CD14-positive monocyte (primary cell): ENCODE data around the gene KIAA0232. TPM values are rescaled to one million over a fixed set of nuclear protein-coding genes. Genes with fewer than 3 reads are reported as not detected.

ENCODE experiments used
- DNase-seq, 3 donors: peaks; one replicate each; pipeline ENCODE4 v3.0.0-alpha.2; 2011 to 2022
- H2AFZ ChIP-seq: 2 replicates; pipeline ENCODE4 v1.6.0; 2012; ENCODE audit warnings: mild to moderate bottlenecking, low read depth, low read length, inconsistent platforms; ENCODE audit not compliant: insufficient read depth, poor library complexity, severe bottlenecking
- H3K27ac ChIP-seq, 2 donors: 1 replicate in 1 of 2; 2 replicates in 1 of 2; pipeline ENCODE4 v1.5.1; 2012 to 2013; ENCODE audit warnings: low read length in 2 of 2, control low read depth in 1 of 2, inconsistent platforms in 1 of 2, low read depth in 1 of 2, mild to moderate bottlenecking in 1 of 2
- H3K27me3 ChIP-seq, 2 donors: one replicate each; pipeline versions ENCODE4 v1.6.0 to v1.6.1; 2011 to 2013; ENCODE audit warnings: low read length in 2 of 2; ENCODE audit not compliant: control insufficient read depth in 2 of 2, insufficient read depth in 2 of 2
- H3K36me3 ChIP-seq, 2 donors: replicated peaks in 1 of 2; 1 replicate in 1 of 2; 2 replicates in 1 of 2; pipeline versions ENCODE4 v1.5.1 to v1.6.1; 2012 to 2013; ENCODE audit warnings: low read length in 2 of 2, control low read depth in 1 of 2, inconsistent platforms in 1 of 2, mild to moderate bottlenecking in 1 of 2; ENCODE audit not compliant: insufficient read depth in 2 of 2, control insufficient read depth in 1 of 2
- H3K4me1 ChIP-seq, 2 donors: 1 replicate in 1 of 2; 2 replicates in 1 of 2; pipeline versions ENCODE4 v1.5.1 to v1.6.1; 2012 to 2013; ENCODE audit warnings: low read length in 2 of 2, control low read depth in 1 of 2, inconsistent platforms in 1 of 2, mild to moderate bottlenecking in 1 of 2, moderate library complexity in 1 of 2; ENCODE audit not compliant: insufficient read depth in 2 of 2, control insufficient read depth in 1 of 2
- H3K4me2 ChIP-seq: replicated peaks from 2 replicates; pipeline ENCODE3; 2012; ENCODE audit warnings: low read length, moderate library complexity, mild to moderate bottlenecking; ENCODE audit not compliant: poor library complexity, severe bottlenecking; ENCODE audit errors: extremely low read depth
- H3K4me3 ChIP-seq, 3 experiments: fragments of 200-600 bp in 1 of 3; sonication (generic) in 1 of 3; replicated peaks in 1 of 3; 1 replicate in 2 of 3; 2 replicates in 1 of 3; pipeline ENCODE4 v1.5.1; 2011 to 2013; ENCODE audit warnings: low read length in 3 of 3, mild to moderate bottlenecking in 3 of 3, control low read depth in 2 of 3, low read depth in 2 of 3, inconsistent platforms in 1 of 3, moderate library complexity in 1 of 3
- H3K79me2 ChIP-seq: 2 replicates; pipeline ENCODE4 v1.6.0; 2012; ENCODE audit warnings: mild to moderate bottlenecking, control low read depth, inconsistent platforms, low read length, moderate library complexity; ENCODE audit not compliant: insufficient read depth
- H3K9ac ChIP-seq: 2 replicates; pipeline ENCODE4 v1.6.0; 2017; ENCODE audit warnings: low read length, mild to moderate bottlenecking; ENCODE audit not compliant: insufficient read depth, poor library complexity, severe bottlenecking
- H3K9me3 ChIP-seq, 2 donors: replicated peaks in 1 of 2; 1 replicate in 1 of 2; 2 replicates in 1 of 2; pipeline versions ENCODE4 v1.5.1 to v1.6.1; 2012 to 2013; ENCODE audit warnings: low read length in 2 of 2, control low read depth in 1 of 2; ENCODE audit not compliant: control insufficient read depth in 1 of 2, insufficient read depth in 1 of 2
- H4K20me1 ChIP-seq: 2 replicates; pipeline ENCODE4 v1.6.0; 2012; ENCODE audit warnings: mild to moderate bottlenecking, low read length, control low read depth, moderate library complexity; ENCODE audit not compliant: insufficient read depth
- H3K27ac Mint-ChIP-seq, 7 donors: one replicate each; pipeline ENCODE4 v1.8.0; 2020; ENCODE audit warnings: mild to moderate bottlenecking in 7 of 7, mixed read lengths in 7 of 7, moderate library complexity in 6 of 7, inconsistent platforms in 2 of 7
- H3K27me3 Mint-ChIP-seq, 3 donors: one replicate each; pipeline ENCODE4 v1.8.0; 2021 to 2022; ENCODE audit warnings: low read depth in 3 of 3, mild to moderate bottlenecking in 3 of 3, mixed read lengths in 3 of 3, moderate library complexity in 3 of 3, inconsistent platforms in 1 of 3
- H3K36me3 Mint-ChIP-seq, 2 donors: one replicate each; pipeline ENCODE4 v1.8.0; 2020; ENCODE audit warnings: mixed read lengths in 2 of 2, inconsistent platforms in 1 of 2, mild to moderate bottlenecking in 1 of 2
- H3K4me1 Mint-ChIP-seq: one replicate; pipeline ENCODE4 v1.8.0; 2020; ENCODE audit warnings: mild to moderate bottlenecking, mixed read lengths
- H3K4me3 Mint-ChIP-seq, 2 donors: one replicate each; pipeline ENCODE4 v1.8.0; 2020; ENCODE audit warnings: mild to moderate bottlenecking in 2 of 2, mixed read lengths in 2 of 2, moderate library complexity in 1 of 2
- H3K9me3 Mint-ChIP-seq, 7 donors: one replicate each; pipeline ENCODE4 v1.8.0; 2020 to 2022; ENCODE audit warnings: mixed read lengths in 7 of 7, mild to moderate bottlenecking in 6 of 7, moderate library complexity in 6 of 7, inconsistent platforms in 2 of 7
- WGBS: methylation state at CpG from one replicate; pipeline ENCODE4 v1.1.5; 2013; ENCODE audit warnings: missing lambda C conversion rate; ENCODE audit not compliant: insufficient coverage; 5-methylcytosine and 5-hydroxymethylcytosine counted together
- intact Hi-C, 2 donors: fragments of 100-400 bp; cut with micrococcal nuclease; formaldehyde crosslinking; loops; one replicate each; pipeline versions ENCODE4 v1.15.0 to v1.15.1; 2023
- polyA plus RNA-seq, 3 donors: library from polyadenylated mRNA; depleted of rRNA in 1 of 3; unstranded in 2 of 3; stranded (reverse) in 1 of 3; fragments of 300-500 nt in 2 of 3; fragments of >200 nt in 1 of 3; fragmentation: Illumina TruSeq in 2 of 3; gene quantifications; 1 replicate in 2 of 3; 2 replicates in 1 of 3; pipeline ENCODE4 v1.2.3, GENCODE V29; 2012 to 2021
- TF ChIP-seq, protein P1 (sequence below): fragments of 200-600 bp; IDR thresholded peaks from one replicate; pipeline ENCODE4 v1.8.0; 2022; ENCODE audit warnings: antibody characterized with exemption, mild to moderate bottlenecking

The KIAA0232 gene
- polyA plus RNA-seq, 3 donors, result 12.3 to 27.3 (median 20.6) TPM

DNA sequence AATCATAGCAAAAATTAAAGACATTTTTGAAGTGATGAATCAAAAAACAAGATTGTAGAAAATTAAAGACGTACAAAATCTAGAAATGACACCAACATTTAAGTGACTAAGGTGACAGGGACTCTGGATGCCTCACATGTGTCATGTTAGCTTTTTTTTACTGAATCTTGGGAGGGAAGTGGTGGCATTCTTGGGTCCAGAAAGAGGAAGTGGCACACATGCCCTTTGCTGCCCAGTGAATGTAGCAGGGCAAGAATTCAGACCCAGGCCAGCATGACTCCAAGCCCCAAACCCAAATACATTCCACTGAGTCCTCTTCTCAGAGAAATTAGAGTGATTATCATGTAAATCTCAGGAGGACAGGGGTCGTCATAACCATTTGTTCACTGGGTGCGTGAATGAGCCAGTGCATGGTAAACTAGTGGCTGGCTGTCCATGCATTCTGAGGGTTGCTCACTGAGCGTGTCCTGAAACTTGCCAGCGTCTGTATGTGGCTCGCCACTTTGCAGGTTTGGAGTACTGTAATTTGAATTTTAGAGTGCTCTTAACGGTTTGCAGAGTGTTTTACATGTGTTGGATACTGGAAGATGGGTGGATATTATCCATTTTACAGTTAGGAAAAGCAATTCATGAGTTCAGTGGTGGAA, 71.7 kb downstream of the KIAA0232 start:
- Mint-ChIP-seq H3K4me1 (peaks cover 34% of the 10 kb centered on the region), H3K27ac (peak overlapping the region in 6 of 7 donors; percentile 7 to 86 (median 74)), H3K27me3 (no peaks in the 10 kb centered on the region), H3K36me3 (peaks cover 44 to 64% of the 10 kb centered on the region in 2 donors), H3K9me3 (peaks cover 0 to 8% (median 2%) of the 10 kb centered on the region in 7 donors), H3K4me3 (no peak overlapping the region)
- peaks cover 16 to 23% of the 10 kb centered on the region in 2 donors for H3K4me1 ChIP-seq
- no peaks in the 10 kb centered on the region for H3K27me3 ChIP-seq
- intact Hi-C loops, result no loop called here
- TF ChIP-seq, protein P1, sequence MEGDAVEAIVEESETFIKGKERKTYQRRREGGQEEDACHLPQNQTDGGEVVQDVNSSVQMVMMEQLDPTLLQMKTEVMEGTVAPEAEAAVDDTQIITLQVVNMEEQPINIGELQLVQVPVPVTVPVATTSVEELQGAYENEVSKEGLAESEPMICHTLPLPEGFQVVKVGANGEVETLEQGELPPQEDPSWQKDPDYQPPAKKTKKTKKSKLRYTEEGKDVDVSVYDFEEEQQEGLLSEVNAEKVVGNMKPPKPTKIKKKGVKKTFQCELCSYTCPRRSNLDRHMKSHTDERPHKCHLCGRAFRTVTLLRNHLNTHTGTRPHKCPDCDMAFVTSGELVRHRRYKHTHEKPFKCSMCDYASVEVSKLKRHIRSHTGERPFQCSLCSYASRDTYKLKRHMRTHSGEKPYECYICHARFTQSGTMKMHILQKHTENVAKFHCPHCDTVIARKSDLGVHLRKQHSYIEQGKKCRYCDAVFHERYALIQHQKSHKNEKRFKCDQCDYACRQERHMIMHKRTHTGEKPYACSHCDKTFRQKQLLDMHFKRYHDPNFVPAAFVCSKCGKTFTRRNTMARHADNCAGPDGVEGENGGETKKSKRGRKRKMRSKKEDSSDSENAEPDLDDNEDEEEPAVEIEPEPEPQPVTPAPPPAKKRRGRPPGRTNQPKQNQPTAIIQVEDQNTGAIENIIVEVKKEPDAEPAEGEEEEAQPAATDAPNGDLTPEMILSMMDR, result no peak
- H3K9me3 ChIP-seq, result peaks cover 3 to 5% of the 10 kb centered on the region in 2 donors
- WGBS, result 78% methylated on average over 5 of the region's 7 CpGs
- no peak overlapping the region for H3K9ac ChIP-seq
- H3K79me2 ChIP-seq, result peaks cover 24% of the 10 kb centered on the region
- no peak overlapping the region for H3K4me2 ChIP-seq
- no peak overlapping the region for H2AFZ ChIP-seq
- H3K4me3 ChIP-seq, result no peak overlapping the region
- peaks cover 51% of the 10 kb centered on the region for H4K20me1 ChIP-seq
- DNase-seq, result peak; percentile 74 to 79 (median 76)
- peak overlapping the region in 1 of 2 donors; percentile 67 for H3K27ac ChIP-seq
- H3K36me3 ChIP-seq, result peaks cover 36 to 62% of the 10 kb centered on the region in 2 donors

DNA sequence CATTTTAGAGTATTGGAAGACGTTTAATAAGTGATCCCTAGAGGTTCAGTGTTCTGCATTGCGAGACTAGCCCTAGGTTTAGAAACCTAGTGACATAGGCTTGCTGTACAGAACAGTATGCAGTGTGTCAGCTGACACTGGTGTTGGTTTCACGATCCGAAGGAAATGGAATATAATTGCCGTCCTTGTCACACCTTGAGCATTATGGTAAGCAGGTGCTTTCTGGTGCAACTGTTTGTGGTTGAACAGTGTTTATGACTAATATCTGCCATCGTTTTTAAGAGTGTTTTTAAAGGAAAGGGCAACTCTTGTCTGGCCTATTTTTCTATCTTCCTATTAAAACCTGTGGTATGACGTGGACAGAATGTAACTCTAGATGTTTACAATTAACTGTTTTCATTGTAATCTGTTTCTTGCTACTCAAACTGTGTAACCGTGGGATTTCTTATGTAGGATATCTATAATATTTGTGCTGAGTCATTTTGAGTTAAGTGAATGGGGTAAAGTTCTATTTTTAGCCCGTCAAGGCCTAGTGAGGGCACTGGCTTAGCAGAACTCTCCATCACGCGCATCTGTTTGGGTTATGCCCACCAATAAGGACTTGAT, 73.3 kb downstream of the KIAA0232 start:
- peaks cover 14% of the 10 kb centered on the region for H3K79me2 ChIP-seq
- Mint-ChIP-seq H3K4me1 (peaks cover 34% of the 10 kb centered on the region), H3K27me3 (no peaks in the 10 kb centered on the region), H3K4me3 (no peak overlapping the region), H3K36me3 (peaks cover 42 to 56% of the 10 kb centered on the region in 2 donors), H3K27ac (peak overlapping the region in 5 of 7 donors; percentile 0 to 78 (median 71)), H3K9me3 (peaks cover 0 to 8% (median 2%) of the 10 kb centered on the region in 7 donors)
- H3K9me3 ChIP-seq, result peaks cover 3 to 5% of the 10 kb centered on the region in 2 donors
- H3K4me3 ChIP-seq, result no peak overlapping the region
- H3K36me3 ChIP-seq, result peaks cover 51 to 63% of the 10 kb centered on the region in 2 donors
- no peak overlapping the region for H3K9ac ChIP-seq
- peak in 1 of 3 donors; percentile 18 for DNase-seq
- no peak overlapping the region for H3K4me2 ChIP-seq
- peaks cover 16 to 23% of the 10 kb centered on the region in 2 donors for H3K4me1 ChIP-seq
- WGBS, result 60% methylated on average over 5 of the region's 11 CpGs
- no peak overlapping the region for H3K27ac ChIP-seq
- TF ChIP-seq, protein P1, result no peak
- H4K20me1 ChIP-seq, result peaks cover 56% of the 10 kb centered on the region
- H3K27me3 ChIP-seq, result no peaks in the 10 kb centered on the region
- no peak overlapping the region for H2AFZ ChIP-seq
- intact Hi-C loops, result no loop called here
